ENCODE data around the gene VAV2.

The VAV2 gene

DNA sequence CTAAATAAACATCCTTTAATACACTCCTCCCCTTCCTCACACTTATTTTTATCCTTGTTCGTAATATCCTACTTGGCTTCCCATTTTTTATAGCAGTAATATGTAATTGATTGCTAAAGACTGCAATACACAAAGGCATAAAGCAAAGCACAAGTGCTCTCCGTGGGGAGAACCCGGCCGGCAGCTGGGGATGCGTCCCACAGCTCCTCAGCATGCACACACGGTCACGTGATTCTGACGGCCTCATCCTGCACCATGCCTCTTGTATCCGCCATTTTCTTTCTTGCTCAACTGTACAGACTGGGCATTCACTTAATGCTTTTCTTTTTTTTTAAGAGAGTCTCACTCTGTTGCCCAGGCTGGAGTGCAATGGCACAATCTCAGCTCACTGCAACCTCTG, 36.0 kb upstream of the VAV2 start:
- DNase-seq (ENCODE audit: low read depth in 2 of 2): no peak

DNA sequence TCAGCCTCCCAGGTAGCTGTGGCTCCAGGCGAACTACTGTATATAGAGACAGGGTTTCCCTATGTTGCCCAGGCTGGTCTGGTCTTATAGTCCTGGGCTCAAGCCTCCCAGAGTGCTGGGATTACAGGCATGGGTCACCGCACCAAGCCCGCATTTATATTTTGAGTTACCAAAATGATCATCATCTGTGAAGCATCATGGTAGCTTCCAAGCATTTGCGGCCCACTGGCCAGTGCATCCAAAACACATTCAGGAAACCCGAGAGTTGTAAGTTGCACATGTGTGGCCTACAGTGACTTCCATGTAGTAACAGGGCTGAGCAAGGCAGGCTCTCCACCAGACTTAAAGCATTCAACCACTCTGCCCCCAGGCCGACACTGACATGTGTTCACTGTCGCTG, 35.4 kb upstream of the VAV2 start:
- DNase-seq (ENCODE audit: low read depth in 2 of 2): no peak

DNA sequence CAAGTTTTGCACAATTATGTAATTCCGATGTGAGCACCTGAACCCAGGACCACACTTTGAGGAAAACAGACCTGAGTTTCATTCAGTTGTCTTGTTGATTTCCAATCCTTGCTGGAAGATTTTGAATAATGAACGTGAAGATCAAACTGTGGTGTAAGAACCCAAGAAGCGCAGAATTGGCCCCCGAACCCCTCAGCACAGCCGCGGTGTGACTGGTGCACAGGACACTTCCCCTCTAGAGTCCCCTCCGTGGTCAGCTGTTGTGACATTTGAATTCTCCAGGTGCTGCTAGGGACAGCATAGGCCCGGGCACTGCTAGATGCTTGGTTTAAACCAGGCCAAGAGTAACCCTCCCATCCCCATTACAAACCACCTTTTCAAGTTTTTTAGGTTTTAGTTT, 34.9 kb upstream of the VAV2 start:
- DNase-seq (ENCODE audit: low read depth in 2 of 2): no peak

DNA sequence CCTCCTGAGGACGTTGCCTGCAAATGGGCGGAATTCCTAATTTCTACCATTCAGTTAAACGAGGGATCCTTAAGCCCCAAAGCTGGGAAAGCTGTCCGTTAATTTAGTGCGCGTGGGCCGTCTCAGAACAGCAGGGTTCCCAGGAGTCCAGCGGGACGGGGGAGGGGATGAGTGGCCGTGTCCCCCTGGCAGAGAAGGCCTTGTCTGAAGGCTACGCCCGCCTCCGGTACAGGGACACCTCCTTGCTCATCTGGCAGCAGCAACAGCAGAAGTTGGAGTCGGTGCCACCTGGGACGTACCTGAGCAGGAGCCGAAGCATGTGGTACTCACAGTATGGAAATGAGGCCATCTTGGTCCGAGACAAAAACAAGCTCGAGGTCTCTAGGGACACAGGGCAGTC, 34.5 kb upstream of the VAV2 start:
- no peak for DNase-seq (ENCODE audit: low read depth in 2 of 2)

DNA sequence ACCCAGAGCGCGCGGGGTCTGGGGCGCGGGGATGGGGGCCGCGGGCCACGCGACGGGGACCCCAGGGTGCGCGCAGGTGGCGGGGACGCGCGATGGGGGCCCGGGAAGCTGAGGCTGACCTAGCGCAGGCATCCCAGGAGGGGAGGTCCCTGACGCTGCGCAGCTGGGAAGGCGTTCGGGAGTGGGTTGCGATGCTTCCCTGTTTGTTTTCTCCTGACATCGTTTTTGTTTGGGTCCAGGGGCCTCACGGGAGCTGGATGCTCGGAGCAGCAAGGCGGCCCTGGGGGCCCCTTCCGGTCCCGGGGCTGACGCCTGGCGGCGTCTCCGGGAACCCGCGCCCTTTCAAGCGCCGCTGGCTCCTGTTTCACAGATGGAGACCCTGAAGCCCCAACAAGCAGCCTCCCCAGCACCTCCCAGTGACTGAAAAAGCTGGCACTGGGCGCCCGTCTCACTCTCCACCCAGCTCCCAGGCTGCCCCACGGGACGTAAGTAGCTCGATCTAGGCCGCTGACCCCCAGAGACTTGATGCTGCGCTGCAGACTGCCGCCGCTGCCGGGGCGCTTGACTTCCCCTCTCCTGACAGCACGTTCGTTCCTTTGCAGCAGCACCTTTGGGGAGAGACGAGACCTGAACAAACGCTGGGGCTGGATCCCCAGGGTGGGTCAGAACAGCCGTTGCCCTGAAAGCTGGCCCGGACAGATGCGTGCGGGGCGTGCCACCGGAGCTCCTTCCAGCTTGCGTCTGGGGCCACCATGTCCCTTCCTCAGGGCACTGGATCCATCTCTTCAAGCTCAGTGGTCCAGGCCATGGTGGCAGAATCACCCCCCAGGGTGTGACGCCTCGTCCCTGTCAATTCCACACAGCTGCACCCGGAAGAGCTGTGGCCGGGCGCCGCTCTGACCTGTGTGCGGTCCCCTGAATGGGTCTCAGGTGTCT, 33.8 kb upstream of the VAV2 start:
- DNase-seq (ENCODE audit: low read depth in 2 of 2): peak; percentile 21 to 24

DNA sequence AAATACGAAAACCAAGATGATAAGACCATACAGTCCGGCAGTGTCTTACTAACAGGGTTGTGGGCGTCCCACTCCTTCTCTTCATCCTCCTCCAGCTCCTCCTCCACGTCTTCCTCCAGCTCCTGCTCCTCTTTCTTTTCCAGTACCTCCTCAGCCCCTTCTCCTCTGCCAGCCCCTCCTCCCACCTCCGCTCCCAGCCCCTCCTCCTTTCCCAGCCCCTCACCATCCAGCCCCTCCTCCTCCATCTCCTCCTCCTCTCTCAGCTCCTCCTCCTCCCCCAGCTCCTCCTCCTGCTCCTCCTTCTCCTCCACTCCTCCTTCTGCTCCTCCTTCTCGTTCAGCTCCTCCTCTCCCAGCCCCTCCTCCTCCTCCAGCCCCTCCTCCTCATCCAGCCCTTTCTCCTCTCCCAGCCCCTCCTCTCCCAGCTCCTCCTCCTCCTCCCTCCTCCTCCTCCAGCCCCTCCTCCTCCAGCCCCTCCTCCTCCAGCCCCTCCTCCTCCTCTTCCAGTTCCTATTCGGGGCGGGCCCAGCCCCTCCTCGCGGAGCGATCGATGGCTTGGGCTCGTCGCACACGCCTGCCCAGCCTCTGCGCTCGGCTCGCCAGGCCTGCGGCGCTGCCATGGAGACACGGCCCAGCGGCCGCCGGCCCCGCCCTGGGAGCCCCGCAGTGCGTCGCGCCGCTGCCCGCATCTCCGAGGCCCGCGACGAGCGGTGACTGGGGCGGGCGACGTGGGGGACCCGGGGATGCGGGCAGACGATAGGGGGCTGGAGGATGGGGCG, 32.9 kb upstream of the VAV2 start, which contains the start of gene BRD3OS:
TSS of gene BRD3OS (plus strand) at position 654 of the 778 bp plus-strand sequence. CDS start 1,267 bp downstream, outside the sequence.
- peak; percentile 83 for DNase-seq (ENCODE audit: low read depth in 2 of 2)

DNA sequence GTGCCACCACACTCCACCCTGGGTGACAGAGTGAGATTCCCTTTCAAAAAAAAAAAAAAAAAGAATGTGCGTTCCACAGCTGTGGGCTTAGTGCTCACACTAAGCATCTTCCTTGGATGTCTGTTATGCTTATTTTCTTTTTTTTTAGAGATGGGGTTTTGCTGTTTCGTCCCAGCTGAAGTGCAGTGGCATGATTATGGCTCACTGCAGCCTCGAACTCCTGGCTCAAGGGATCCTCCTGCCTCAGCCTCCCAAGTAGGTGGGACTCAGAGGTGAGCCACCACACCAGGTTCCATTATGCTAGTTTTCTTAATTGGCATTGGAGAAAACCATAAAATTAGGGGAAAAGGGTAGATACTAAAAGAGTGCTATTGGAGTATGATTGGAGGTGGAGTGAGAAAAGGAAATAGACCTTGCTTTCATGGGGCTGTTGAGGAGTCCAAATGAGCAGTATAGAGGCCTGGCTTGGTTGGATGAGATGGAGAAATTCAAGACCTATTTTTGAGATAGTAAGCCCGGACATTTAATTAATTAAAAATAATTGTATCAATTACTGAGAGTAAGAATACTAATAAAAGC, 32.2 kb upstream of the VAV2 start:
- DNase-seq (ENCODE audit: low read depth in 2 of 2): no peak

DNA sequence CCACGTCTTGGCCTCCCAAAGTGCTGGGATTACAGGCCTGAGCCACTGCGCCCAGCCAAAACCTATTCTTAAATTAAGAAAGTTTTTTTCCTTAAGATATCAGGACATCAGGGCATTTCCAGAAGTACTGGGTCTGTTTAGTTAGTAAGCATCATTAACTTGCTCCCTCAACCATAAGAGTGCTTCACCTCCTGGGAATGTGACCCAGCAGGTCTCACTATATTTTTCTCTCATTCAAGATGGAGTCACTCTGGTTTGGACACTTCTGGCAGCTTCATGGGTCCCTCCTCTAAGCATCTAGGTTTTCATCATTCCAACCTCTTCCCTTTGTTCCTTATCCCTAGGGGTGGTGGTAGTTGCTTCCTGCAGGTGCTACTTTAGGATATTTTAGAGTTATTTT, 22.8 kb upstream of the VAV2 start:
- no peak for DNase-seq (ENCODE audit: low read depth in 2 of 2)

DNA sequence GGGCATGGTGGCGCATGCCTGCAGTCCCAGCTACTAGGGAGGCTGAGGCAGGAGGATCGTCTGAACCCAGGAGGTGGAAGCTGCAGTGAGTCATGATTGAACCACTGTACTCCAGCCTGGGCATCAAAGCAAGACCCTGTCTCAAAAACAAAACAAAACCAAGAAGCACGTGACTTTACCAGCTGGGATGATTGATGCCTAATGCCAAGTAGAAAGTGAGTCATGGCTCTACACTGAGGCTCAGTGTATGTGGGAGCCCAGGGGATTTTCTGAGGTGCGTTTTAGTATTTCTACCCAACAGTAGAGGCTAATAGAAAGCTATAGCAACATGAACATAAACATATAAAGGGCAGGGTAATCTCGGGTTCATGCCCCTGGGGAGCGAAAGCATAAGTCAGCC, 19.3 kb upstream of the VAV2 start:
- DNase-seq (ENCODE audit: low read depth in 2 of 2): no peak

DNA sequence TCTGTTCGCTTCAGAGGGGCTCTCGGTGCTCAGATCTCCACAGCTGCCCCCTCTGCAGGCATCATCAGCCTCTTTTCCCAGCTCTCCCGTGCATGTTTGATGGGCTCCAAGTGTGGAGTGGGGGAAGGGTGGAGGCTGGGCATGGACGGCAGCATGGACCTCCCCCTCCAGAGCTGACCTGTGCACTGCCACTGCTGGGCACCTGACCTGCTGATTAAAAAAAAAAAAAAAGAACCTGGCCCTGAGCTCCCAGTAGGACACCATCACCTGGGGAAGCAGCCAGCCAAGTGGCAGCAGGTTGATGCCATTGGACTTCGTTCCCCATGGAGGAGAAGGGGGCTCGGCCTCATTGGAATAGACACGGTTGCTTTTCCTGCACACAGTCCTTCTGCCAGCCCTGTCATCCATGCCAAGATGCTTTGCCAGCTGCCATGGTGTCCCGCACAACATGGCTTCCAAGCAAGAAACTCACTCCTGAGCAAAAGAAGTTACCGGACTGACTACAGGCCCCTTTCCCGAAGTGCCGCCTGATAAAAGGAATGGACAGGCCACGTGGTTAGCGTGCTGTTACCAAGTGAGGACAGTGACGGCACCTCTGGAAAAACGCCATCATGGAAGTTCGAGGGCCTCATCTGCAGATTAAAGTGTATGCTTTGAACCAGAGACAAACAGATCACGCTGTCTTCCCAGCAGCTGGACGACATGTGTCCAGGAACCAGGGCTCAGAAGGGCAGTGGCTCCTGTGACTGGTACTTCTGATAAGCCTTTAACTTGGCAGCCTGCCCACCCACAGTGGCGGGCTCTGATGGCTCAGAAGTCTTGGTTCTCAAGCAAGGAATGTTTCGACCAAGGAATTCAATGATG, 18.4 kb upstream of the VAV2 start:
- DNase-seq (ENCODE audit: low read depth in 2 of 2): no peak

DNA sequence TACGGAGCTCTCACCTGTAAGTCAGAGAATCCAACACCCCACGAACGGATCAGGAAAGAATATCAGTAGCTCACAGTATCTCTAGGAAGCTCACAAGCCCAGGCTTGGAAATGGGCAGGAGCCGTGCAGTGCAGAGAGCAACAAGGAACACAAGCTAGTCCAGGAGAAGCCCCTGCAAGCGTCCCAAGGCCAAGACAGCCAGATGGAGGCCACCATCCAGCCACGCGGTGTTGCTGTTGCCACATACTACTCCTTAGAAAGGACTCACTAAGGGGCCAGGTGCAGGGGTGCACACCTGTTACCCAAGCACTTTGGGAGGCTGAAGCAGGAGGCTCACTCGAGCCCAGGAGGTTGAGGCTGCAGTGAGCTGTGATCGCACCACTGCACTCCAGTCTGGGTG, 15.4 kb upstream of the VAV2 start:
- DNase-seq (ENCODE audit: low read depth in 2 of 2): no peak

DNA sequence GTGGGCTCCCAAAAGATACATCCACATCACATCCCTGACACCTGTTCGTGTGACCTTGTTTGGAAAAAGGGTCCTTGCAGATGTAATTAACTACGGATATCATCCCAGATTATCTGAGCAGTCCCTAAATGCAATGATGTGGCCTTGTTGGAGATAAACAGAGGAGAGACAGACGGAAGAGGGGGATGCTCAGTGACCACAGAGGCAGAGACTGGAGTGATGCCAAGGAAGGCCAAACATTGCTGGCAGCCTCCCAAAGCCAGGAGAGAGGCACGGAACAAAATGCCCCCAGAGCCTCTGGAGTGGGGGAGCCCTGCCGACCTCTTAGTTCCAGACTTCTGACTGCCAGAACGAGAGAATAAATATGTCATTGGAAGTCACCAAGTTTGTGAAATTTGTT, 15.0 kb upstream of the VAV2 start:
- no peak for DNase-seq (ENCODE audit: low read depth in 2 of 2)

DNA sequence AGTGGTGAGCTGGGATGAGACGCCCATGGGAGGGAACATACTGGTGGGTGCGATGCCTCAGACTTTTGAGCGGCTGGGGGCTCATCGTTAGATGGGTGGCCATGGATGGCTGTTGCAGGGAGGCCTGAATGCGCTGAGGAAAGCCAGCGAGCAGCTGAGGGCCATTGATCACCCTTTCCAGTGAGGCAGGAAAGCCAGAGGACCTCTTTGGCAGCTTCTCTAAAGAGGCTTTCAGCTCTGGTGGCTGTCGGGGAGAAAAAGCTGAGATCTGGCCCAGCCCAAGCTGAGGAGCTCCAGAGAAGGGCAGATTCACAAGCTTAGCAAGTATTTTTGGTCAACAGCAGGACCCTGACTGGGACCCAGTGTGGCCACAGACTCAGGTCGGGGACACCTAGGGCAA, 13.3 kb upstream of the VAV2 start:
- DNase-seq (ENCODE audit: low read depth in 2 of 2): no peak

DNA sequence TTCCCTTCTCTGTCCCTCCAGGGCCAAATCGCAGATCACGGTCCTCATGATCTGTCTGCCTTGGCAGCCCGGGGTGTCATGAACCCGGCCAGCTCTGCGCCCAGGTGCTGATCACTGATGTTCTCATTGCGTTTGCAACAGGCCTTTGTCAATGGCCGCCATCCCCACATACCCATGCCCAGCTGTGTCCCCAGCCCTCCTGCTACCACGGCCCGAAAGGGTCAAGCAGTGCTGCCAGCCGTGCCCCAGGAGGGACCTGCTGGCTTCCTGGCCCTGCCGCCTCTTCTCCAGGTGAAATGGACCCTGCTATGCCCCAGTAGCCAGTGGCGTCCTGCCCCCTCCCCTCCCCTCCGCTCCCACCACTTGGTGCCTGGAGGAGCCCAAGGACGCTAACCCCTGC, 12.8 kb upstream of the VAV2 start:
- DNase-seq (ENCODE audit: low read depth in 2 of 2): no peak

DNA sequence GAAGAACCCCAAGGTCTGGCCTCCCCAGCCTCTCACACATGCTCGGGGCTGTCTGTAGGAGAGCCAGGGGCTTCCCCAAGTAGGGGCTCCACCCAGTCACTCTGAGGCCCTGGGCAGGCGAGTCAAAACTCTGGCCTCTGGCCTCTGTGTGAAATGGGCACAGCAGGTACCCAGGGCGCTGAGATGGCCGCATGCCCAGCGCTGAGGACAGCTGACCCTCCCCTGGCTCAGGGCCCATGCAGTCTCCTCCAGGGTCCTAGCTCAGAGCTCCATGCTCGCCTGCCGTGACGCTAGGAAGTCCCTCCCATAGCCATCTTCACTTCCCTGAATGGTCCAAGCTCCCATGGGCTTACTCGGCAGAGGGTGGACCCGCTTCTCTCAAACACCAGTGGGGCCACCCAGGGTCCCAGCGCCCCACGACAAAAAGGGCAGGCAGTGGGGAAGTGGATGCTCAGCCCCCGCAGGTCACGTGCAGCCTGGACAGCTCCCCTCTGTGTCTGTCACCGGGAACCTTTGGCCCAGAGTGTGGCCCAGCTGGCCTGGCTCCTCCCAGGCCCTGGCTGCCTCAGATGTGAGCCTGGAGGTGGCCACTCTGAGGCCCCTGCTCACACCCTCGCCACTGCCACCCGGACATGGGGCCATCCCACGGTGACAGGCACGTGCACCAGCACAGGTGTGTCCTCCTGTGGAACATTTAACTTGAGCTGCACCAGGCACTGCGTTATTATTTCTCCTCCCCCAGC, 12.2 kb upstream of the VAV2 start:
- DNase-seq (ENCODE audit: low read depth in 2 of 2): no peak

DNA sequence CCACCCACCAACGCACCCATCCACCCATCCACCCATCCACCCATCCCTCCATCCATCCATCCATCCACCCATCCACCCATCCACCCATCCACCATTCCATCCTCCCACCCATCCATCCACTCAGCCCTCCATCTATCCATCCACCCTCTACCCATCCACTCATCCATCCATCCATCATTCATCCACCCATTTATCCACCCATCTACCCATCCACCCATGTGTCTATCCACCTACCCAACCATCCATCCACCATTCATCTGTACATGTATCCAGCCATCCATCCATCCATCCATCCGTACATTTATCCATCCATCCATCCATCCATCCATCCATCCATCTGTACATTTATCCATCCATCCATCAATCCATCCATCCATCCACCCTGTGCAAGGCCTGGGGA, 11.1 kb upstream of the VAV2 start:
- no peak for DNase-seq (ENCODE audit: low read depth in 2 of 2)

DNA sequence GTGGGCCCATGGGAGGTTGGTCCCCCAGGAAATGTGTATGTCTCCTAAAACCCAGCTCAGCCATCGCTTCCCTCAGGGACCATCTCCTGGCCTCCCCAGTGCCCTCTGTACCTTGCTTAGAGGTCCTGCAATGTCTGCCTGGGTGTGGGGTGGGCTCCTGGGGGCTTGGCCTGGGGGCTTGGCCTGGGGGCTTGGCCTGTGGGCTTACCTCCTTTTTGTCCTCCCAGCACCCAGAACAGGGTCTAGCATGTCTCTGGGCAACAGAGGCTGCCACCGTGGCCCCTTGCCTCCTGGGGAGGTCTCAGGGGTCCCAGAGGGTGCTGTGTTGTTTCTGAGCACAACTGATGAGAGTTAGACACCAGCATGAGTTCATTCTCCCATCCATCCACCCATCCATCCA, 10.7 kb upstream of the VAV2 start:
- DNase-seq (ENCODE audit: low read depth in 2 of 2): no peak

DNA sequence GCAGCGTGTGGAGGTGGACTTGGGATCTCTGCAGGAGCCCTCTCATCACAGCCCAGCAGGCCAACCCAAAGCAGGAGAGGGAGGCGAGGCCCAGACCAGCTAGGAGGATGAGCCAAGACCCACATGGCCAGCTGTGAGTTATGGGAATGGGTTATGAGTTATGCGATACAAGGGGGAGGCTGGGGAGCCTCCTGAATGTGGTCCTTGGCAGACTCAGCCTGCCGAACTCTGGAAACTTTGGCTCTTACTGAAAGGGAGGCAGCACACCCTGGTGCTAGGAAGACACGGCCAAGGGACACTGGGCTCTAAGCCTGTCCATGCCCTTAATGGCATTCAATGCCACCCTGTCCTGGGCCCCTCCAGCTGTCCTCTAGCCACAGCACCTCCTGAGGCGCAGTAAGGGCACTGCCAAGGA, 7.7 kb upstream of the VAV2 start:
- no peak for DNase-seq (ENCODE audit: low read depth in 2 of 2)

DNA sequence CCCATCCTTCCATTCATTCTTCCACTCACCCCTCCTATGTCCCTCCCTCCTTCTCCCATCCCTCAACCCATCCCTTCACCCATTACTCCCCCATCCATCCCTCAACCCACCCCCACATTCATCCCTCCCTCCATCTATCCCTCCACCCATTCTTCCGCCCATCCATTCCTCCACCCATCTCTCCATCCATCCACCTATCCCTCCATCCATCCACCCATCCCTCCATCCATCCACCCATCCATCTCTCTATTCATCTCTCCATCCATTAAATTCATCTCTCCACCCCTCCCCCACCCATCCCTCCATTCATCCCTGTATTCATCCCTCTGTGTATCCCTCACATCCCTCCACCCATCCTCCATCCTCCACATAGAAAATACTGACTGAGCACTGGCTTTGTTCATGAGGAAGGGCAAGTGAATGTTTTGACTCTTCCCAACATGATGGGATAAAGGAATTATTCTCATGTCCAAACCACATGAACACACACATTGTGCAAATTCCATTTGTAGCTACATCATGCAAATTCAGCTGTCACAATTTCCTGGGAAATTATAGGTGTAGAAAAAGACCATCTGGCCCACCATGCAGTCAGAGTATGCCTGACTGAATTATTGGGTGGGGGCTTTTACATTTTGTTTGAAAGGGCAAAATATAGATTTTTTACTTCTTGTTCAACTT, 6.9 kb upstream of the VAV2 start:
- no peak for DNase-seq (ENCODE audit: low read depth in 2 of 2)

DNA sequence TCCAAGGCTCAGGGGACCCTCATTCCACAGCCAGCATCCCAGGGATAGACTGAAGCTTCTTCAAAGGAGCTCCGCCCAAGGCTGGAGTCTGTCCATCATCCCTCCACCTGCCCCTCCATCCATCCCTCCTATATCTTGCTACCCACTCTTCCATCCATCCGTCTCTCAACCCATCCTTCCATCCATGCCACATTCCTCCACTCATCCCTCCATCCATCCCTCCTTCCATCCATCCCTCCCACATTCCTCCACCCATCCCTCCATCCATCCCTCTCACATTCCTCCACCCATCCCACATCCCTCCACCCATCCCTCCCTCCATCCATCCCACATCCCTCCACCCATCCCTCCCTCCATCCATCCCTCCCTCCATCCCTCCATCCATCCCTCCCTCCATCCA, 5.5 kb upstream of the VAV2 start:
- DNase-seq (ENCODE audit: low read depth in 2 of 2): no peak
